RWPE2 (cell line): ENCODE data around the gene GJC3.

Experiments used
- ATAC-seq: fragments of 200-7000 bp; cut with Tn5 transposase; 3 replicates; pipeline ENCODE4 v1.9.1; 2021; ENCODE audit warnings: low read depth
- DNase-seq: peaks from one replicate; pipeline ENCODE4 v3.0.0-alpha.2; 2020; ENCODE audit warnings: low spot score
- H3K27ac ChIP-seq: fragments of 450-650 bp; 2 replicates; pipeline ENCODE4 v1.5.1; 2017; ENCODE audit warnings: mild to moderate bottlenecking; ENCODE audit not compliant: poor library complexity, severe bottlenecking
- H3K27me3 ChIP-seq: fragments of 250-450 bp; sonication (Bioruptor Pico); 2 replicates; pipeline ENCODE4 v1.5.1; 2021; ENCODE audit warnings: mild to moderate bottlenecking, moderate library complexity; ENCODE audit not compliant: insufficient read depth, poor library complexity, severe bottlenecking
- H3K36me3 ChIP-seq: fragments of 250-450 bp; sonication (Bioruptor Pico); 2 replicates; pipeline ENCODE4 v1.5.1; 2020; ENCODE audit warnings: low read depth, mild to moderate bottlenecking, moderate library complexity
- H3K4me1 ChIP-seq: fragments of 250-450 bp; sonication (Bioruptor Pico); 2 replicates; pipeline ENCODE4 v1.5.1; 2021; ENCODE audit warnings: mild to moderate bottlenecking, moderate library complexity; ENCODE audit not compliant: insufficient read depth, poor library complexity, severe bottlenecking
- H3K4me3 ChIP-seq: fragments of 250-450 bp; sonication (Bioruptor Pico); 2 replicates; pipeline ENCODE4 v1.5.1; 2021; ENCODE audit warnings: mild to moderate bottlenecking, moderate library complexity; ENCODE audit not compliant: severe bottlenecking
- H3K9me3 ChIP-seq: fragments of 250-450 bp; sonication (Bioruptor Pico); 2 replicates; pipeline ENCODE4 v1.5.1; 2021; ENCODE audit warnings: mild to moderate bottlenecking, moderate library complexity; ENCODE audit not compliant: severe bottlenecking
- TF ChIP-seq, protein P1 (sequence below): fragments of 450-650 bp; IDR thresholded peaks from one replicate; pipeline ENCODE4 v1.5.1; 2017; ENCODE audit warnings: mild to moderate bottlenecking, moderate library complexity; ENCODE audit not compliant: poor library complexity, severe bottlenecking

The GJC3 gene

DNA sequence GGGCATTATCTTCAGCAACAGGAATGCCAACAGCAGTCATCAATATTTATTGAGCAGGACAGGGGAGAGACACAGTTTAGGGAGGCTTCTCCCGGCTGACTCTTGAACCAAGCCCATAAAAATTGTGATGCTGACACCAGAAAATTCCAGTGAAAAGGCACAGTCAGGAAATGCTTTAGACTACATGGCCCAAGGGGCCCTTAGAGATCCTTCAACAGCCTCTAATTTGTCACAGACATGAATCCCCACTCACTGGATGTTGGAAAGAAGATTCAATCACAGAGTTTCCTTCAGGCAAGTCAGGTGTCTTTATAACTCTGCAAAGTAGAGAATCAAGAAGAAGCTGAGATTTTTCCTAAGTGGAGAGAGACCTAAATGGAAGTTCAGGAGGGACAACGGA is 1.2 kb downstream of the GJC3 start:
- no peaks in the 10 kb centered on the region for H3K9me3 ChIP-seq
- no peak for ATAC-seq
- H3K27me3 ChIP-seq = no peaks in the 10 kb centered on the region
- H3K4me1 ChIP-seq = no peaks in the 10 kb centered on the region
- no peaks in the 10 kb centered on the region for H3K36me3 ChIP-seq
- no peak overlapping the region for H3K4me3 ChIP-seq
- TF ChIP-seq, protein P1, sequence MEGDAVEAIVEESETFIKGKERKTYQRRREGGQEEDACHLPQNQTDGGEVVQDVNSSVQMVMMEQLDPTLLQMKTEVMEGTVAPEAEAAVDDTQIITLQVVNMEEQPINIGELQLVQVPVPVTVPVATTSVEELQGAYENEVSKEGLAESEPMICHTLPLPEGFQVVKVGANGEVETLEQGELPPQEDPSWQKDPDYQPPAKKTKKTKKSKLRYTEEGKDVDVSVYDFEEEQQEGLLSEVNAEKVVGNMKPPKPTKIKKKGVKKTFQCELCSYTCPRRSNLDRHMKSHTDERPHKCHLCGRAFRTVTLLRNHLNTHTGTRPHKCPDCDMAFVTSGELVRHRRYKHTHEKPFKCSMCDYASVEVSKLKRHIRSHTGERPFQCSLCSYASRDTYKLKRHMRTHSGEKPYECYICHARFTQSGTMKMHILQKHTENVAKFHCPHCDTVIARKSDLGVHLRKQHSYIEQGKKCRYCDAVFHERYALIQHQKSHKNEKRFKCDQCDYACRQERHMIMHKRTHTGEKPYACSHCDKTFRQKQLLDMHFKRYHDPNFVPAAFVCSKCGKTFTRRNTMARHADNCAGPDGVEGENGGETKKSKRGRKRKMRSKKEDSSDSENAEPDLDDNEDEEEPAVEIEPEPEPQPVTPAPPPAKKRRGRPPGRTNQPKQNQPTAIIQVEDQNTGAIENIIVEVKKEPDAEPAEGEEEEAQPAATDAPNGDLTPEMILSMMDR = no peak
- DNase-seq = no peak
- H3K27ac ChIP-seq = no peak overlapping the region

DNA sequence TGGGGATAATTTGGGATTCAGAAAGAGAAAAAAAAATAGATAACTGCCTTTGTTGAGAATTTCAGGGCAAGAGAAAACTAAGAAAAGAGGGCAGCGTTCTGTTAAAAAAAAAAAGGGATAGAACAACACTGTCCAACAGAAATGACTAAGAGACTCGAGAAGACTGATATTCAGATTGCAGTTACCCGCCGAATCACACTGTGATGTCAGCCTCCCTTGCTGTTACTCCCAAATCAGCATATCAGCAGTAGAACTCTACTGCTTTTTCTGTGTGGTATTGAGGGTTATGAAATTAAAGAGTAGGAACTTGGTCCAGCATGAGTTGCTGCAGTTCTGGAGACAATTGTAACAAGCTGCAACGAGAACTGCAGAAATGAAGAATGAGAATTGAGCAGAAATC is 1.9 kb downstream of the GJC3 start:
- Histone ChIP-seq H3K4me3 (no peak overlapping the region), H3K27ac (no peak overlapping the region), H3K4me1 (no peaks in the 10 kb centered on the region), H3K27me3 (no peaks in the 10 kb centered on the region), H3K36me3 (no peaks in the 10 kb centered on the region), H3K9me3 (no peaks in the 10 kb centered on the region)
- TF ChIP-seq, protein P1 = no peak
- DNase-seq (no peak), ATAC-seq (no peak)

DNA sequence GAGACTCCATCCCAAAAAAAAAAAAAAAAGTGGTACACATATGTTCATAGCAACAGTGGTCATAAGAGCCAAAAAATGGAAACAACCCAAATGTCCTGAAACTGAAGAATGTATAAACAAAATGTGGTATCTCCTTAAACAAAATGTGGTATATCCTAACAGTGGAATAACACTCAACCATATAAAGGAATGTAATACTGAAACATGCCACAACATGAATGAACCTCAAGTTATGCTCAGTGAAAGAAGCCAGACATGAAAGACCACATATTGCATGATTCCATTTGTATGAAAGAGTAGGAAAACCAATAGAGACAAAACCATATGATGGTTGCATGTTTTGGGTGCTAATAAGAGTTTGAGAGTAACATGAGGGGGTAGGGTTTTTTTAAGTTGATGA is 3.1 kb downstream of the GJC3 start:
- H3K27ac ChIP-seq = no peak overlapping the region
- no peaks in the 10 kb centered on the region for H3K27me3 ChIP-seq
- TF ChIP-seq, protein P1 = no peak

DNA sequence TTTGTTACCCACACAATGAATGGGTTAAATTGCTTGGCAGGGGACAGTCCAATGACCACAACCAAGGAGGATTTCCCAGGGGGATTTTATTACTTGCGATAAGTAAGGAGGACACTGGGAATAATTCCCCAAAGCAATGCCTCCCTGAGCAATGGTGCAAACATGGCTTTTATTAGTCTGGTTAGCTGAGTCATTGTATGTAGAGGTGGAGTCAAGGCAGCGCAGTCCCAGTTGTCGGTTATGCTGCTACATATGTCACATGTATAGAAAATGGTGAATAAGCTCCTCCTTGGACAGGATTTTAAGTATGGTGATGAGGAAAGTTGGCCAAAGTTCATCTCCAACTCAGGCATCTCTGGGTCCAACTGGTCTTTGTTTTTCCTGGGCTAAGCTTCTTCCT is 6.2 kb downstream of the GJC3 start:
- Histone ChIP-seq H3K4me3 (no peak overlapping the region), H3K27me3 (no peaks in the 10 kb centered on the region), H3K36me3 (0 out of 2 replicates have a peak, but pooled peaks cover 6% of the 10 kb centered on the region), H3K27ac (no peak overlapping the region), H3K4me1 (peaks cover 6% of the 10 kb centered on the region), H3K9me3 (no peaks in the 10 kb centered on the region)
- no peak for ATAC-seq
- TF ChIP-seq, protein P1 = no peak
- no peak for DNase-seq

More for the DNA sequence above, 3.1 kb downstream of the GJC3 start:
- H3K4me3 ChIP-seq = no peak overlapping the region
- H3K4me1 ChIP-seq = no peaks in the 10 kb centered on the region
- no peak for DNase-seq
- no peaks in the 10 kb centered on the region for H3K9me3 ChIP-seq
- no peak for ATAC-seq
- H3K36me3 ChIP-seq = no peaks in the 10 kb centered on the region

DNA sequence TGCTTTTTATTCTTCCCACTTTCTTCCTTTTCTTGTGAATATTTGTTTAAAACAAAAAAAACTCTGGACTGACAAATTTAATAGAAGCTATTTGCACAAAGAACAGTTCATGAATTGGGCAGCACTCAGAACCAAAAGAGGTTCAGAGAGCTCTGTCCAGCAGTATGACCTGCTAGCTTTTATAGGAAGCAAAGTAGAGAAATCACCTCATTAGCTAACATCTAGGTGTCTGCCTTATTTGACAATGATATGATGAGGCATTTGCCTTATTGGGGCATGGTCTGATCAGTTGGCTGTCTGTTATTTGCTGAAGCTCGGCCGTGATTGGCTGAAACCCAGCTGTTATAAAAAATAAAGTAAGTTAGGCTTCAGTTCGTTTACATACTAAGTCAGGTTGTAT is 9.3 kb downstream of the GJC3 start:
- H3K27ac ChIP-seq = peak overlapping the region; percentile 51
- peak overlapping the region; percentile 59 for H3K4me3 ChIP-seq
- no peak for DNase-seq
- peaks cover 30% of the 10 kb centered on the region for H3K36me3 ChIP-seq
- TF ChIP-seq, protein P1 = no peak
- H3K27me3 ChIP-seq = no peaks in the 10 kb centered on the region
- peaks cover 12% of the 10 kb centered on the region for H3K4me1 ChIP-seq
- no peaks in the 10 kb centered on the region for H3K9me3 ChIP-seq
- ATAC-seq = no peak
